Measurements from ENCODE around the gene LBH.
A peak's percentile ranks its signal among the peaks of the same experiment; 100 is the strongest.

GRCh38 chr2:30239308-30239985 lies 8.1 kb downstream of the LBH start:
- TF ChIP-seq EZH2 (IDR thresholded peaks at IDR 0.05; ENCODE audit: low read length, unreplicated experiment) (no peak), CTCF (conservative IDR thresholded peaks at IDR 0.05; ENCODE audit: low read depth, low read length) (peak; percentile 89)
